ENCODE measurements around the gene PPP2R1B.

GRCh38 chr11:111779118-111779517, 12.9 kb upstream of the PPP2R1B start:
- TF ChIP-seq CTCF (IDR thresholded peaks at IDR 0.05) (no peak), POLR2A (IDR thresholded peaks at IDR 0.05) (no peak)
